GM19328 (cell line): Measurements from ENCODE around the gene FADS2.

ENCODE experiments used
- ATAC-seq: cut with Tn5 transposase; IDR thresholded peaks from one replicate; pipeline ENCODE4 v1.9.1; 2021; ENCODE audit warnings: mild to moderate bottlenecking, moderate library complexity; ENCODE audit not compliant: unreplicated experiment

FADS2 gene

DNA sequence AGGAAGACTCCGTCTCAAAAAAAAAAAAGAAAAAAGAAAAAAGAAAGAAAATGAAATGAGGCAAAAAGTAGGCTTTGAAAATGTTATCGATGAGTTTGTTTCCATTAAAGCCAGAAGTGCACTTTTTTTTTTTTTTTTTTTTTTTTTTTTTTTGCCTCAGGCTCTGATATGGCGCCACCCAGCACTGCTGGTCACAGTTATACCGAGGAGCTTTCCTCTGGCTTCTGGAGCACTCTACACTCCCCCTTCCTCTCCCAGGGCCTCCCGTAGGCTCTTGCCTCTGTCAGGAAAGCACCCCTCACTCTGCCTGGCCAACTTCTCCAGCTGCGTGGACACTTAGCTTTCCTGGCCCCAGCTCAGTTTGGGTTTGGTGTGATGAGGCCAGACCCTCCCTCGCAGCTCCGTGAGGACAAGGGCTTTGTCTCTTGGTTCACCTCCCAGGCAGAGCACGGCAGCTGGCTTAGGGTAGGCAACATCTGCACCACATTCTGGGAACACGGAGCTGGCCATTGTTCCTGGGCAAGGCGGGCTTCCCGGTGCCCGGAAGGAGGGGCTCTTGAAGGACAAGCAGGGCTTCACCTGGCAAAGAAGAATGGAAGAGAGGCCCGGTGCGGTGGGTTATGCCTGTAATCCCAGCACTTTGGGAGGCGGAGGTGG lies 16.9 kb downstream of the FADS2 start:
- no peak for ATAC-seq

- ATAC-seq: no peak
Measured at GRCh38 chr11:61846362-61847020, 18.4 kb downstream of the FADS2 start.

GRCh38 chr11:61847914-61848581 lies 19.9 kb downstream of the FADS2 start:
- no peak for ATAC-seq

GRCh38 chr11:61848631-61849030 lies 20.5 kb downstream of the FADS2 start:
- no peak for ATAC-seq

GRCh38 chr11:61850687-61851086 lies 22.6 kb downstream of the FADS2 start:
- no peak for ATAC-seq

GRCh38 chr11:61851113-61851899 lies 23.2 kb downstream of the FADS2 start:
- ATAC-seq: no peak

GRCh38 chr11:61851900-61852295 lies 23.8 kb downstream of the FADS2 start:
- ATAC-seq: no peak

GRCh38 chr11:61853698-61854169 lies 25.6 kb downstream of the FADS2 start:
- no peak for ATAC-seq

DNA sequence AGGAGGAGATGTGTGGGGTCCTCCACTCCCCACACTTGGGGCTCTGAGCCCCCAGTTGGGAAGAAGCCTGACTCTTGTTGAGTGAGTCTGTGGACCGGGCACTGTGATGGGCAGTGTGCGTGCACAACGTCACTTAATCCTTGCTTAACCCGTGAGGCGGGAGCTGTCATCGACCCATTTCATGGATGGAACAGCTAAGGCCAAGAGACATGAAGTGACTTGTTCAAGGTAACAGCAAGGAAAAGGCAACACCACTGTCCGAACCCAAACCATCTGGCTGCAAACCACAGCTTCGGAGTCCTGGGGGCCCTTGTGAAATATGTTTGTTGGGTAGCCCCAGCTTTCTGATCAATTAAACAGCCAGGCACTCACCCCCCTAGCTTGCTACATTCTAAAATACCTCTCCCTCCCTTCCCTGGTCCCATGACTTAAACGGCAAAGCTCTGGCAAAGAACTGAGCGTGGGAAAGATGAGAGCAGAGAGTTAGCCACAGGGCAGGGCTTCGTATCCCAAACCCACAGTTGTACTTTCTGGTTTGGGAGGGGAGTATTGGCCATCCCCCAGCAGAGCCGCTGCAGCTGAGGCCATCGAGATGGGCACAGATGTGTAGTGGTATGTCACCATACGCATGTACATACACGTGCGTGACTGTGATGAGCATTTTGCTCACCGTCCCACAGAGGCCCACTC lies 26.3 kb downstream of the FADS2 start:
- no peak for ATAC-seq

DNA sequence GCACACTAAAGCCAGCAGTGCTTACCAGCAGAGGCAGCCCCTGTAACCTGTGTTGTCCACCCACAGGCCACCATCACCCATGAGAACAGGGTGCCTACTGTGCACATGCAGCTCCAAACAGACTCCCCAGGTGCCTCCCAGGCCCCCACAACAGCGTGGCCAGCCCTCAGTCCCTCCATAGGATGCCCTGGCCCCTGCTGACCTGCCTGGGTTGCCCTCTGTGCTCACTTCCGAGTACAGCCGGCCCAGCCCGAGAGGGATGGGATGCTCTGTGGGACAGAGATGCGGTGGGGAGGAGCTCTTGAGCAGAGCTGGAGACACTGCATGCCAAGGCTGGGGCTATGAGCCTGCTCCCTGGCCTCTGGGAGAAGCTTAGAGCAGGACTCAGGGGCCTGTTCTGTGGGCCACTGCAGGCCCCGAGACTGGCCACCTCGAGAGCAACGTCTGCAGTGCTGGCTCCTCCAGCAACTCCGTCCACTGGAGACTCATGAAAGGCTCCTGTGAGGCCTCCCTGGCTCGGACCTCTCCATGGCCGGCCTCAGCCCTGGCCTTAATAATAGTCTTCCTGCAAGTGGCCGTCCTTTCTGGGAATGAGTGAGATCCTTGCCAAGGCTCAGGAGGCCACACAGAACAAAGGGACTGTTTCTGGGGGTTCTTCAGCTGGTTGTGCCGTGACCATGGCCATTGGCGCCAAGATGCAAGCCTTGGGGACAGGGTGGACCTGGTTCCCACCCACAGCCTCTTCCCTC lies 27.0 kb downstream of the FADS2 start:
- ATAC-seq: no peak

- no peak for ATAC-seq
Measured at GRCh38 chr11:61855939-61856680, 28.0 kb downstream of the FADS2 start.

DNA sequence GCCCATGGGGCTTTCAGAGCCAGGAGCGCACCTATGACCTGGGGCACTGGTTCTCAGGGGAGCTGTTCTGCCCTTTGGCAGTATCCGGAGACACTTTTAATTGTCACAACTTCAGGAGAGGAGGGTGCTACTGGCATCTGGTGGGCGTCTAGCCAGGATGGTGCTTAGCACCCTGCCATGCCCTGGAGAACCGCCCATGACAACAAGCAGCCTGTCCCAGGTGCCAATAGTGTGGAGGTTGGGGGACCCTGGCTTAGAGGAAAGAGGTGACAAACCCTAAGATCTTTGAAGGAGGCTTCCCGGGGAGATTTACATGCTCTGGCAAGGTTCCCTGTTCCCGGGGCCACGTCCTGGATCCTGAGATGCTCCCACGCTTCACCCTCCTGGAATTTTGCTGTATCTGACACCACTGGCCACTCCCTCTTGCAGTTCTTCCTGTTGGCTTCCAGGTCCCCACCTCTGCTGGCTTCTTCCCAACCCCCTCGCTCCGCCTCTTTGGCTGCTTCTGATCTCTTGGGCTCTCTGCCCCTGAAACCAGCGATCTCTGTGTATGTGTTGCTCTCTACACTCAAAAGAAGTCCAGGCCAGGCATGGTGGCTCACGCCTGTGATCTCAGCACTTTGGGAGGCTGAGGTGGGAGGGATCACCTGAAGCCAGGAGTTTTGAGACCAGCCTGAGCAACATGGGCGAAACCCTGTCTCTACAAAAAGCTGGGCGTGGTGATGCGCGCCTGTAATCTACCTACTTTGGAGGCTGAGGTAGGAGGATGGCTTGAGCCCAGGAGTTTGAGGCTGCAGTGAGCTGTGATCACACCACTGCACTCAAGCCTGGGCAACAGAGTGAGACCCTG lies 32.2 kb downstream of the FADS2 start:
- ATAC-seq: no peak

GRCh38 chr11:61861634-61862033 lies 33.5 kb downstream of the FADS2 start:
- no peak for ATAC-seq

DNA sequence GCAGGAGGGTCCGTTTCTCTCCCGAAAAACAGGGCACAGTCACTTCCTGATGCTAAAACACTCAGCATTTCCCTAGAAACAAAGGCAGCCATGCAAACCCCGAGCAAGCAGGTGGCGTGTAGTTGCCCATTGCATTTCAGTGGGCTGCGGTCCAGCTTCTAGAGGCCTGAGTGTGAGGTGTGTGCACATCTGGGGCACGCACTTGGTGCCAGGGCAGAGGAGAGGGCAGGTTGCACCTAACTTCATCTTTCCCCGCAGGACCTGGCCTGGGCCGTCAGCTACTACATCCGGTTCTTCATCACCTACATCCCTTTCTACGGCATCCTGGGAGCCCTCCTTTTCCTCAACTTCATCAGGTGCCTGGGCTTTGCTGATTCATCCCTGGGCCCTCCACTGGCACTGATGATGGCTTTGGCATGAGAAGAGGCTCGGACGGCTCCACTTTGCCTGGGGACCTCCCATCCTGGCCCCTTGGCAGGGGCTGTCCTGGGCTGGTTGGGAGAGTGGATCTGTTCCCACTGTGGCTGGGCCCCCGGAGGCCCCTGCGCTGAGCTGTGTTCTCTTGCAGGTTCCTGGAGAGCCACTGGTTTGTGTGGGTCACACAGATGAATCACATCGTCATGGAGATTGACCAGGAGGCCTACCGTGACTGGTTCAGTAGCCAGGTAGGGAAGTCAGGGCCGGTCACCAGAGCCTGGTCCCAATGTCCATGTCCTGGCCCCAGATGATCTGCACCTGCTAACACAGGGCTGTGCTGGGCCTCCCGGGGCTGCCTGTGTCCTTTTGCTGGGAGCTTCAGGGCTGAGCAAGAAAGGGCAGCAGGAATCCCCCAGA lies 34.8 kb downstream of the FADS2 start:
- no peak for ATAC-seq

GRCh38 chr11:61863548-61864081 lies 35.5 kb downstream of the FADS2 start:
- no peak for ATAC-seq

- ATAC-seq: no peak
Measured at GRCh38 chr11:61864814-61865775, 37.0 kb downstream of the FADS2 start.
